GM21526 (cell line): Measurements from ENCODE around the gene MAPK7.

ENCODE experiments used
- ATAC-seq: cut with Tn5 transposase; IDR thresholded peaks from one replicate; pipeline ENCODE4 v1.9.1; 2021; ENCODE audit warnings: moderate library complexity; ENCODE audit not compliant: unreplicated experiment, low FRiP score

Gene MAPK7

DNA sequence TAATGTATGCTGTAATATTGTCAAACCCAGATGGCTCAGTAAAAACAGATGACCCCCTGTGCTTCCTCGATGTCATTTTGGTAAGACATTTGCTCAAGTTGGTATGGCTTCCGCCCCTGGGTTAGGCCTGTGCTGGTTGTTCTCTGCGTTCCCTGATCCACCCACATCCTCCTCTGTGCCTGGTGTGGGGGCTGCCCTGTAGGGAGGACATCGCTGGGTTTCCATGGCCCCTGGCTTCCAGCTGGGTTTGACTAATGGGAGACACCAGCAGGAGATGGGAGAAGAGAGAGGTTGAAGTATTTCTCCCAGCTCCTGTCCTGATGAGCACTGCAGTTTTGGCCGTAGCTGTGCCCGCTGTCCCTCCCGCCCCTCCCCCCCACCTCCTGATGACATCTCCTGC lies 13.1 kb downstream of the MAPK7 start:
- no peak for ATAC-seq

DNA sequence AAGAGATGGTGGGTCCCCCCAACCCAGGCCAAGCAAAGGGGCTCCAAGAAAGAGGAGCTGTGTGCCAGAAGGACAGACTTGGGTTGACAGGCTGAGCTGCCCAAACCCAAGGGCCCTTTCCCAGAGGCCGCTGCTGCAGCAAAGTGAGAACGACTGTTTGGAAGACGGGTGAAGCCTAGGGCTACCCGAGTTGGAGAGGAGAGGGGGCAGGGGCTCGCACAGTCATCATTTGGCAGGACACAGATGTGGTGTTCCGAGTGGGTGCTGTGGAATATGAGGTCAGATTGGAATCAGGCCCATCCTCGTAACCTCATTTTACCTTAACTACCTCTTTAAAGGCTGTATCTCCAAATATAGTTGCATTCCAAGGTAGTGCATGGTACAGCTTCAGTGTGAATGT lies 14.0 kb downstream of the MAPK7 start:
- ATAC-seq: no peak

DNA sequence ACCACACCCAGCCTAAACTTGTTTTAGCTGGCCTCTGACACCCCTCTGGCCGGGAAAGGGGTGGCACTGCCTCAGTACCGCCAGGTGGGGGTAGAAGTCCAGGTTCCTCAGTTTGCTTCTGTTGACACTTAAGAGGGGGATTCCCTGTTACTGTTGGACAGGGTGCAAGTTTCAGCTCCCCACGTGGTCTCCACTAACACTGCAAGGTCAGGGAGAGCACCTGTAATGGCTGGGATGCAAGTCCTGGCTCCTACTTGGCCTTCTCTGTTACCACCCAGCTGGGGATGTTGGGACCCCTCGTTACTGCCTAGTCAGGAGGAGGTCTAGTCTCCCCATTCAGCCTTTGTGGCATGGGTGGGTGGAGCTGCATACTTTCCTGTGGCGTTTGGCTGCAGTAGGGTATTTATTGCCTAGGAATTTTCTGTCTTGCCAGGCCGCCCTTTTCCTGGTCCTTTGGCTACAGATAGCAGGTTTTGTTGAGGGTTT lies 19.3 kb downstream of the MAPK7 start:
- ATAC-seq: no peak

DNA sequence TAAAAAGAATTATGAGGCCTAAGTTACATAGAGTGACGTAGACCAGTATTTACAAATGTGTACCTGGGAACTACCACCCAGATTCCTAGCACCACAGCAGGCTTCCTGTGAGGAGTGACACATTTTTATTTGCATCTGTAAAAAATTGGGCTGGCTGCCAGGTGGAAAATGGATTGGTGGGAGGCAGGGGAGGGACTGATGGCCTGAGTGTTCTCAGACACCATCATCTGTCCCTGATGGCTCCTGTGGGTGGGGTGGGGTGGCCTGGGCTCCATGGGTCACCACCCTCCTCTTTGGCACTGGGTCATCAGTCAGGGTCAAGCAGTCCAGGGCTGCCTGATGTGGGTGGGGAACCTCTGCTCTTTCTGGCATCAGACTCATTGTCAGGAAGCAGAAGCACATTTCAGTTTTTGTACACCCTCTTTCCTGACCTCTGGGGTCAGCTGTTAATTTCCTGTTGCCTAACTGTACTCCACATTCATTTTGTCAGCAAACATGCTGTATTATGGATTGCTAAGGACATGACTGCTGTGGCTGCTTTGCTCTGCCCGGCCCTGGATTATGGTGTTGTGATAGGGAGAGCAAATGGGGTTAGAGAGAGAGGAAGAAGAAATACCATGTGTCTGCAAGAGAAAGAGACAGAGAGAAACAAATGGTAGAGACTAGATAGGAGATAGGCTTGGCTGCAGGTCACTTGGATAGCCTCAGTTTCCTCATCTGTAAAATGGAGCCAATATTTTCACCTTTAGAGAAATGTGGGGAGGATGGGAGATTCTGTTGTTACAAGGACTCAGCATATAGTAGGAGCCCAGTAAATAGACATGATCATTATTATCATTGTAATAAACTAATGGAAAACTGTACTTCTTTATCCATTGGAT lies 20.2 kb downstream of the MAPK7 start:
- ATAC-seq: no peak

DNA sequence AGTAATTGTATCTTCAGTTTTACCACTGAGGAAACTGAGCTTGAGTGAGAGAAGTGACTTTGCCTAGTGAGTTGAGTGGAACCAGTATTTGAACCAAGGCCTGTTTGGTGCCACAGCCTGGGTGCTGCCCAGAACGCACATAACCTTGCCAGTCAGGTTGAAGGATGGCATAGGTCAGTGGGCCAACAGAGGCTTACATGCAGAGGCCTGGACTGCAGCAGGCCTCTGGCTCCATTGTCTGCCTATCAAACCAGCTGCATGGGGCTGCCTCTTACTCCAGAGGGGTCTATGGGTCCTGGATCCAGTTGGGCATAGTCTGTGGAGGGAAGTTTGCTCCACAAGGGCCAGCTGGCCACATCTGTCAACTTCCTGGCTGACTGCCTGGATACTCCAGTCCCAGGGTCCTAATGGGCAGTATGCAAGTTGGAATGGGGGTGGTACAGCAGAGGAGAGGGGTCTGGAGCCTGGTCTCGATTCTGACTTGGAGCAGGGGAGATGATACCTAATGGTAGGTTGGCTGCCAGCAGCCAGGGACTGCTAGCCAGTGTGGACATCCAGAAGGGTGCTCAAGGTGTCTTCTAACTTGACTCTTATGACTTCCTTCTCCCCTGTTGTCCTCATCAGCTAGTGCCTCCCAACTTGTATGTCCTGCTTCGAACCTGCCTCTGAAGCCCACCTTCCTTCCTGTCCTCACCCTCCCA lies 21.6 kb downstream of the MAPK7 start:
- no peak for ATAC-seq

DNA sequence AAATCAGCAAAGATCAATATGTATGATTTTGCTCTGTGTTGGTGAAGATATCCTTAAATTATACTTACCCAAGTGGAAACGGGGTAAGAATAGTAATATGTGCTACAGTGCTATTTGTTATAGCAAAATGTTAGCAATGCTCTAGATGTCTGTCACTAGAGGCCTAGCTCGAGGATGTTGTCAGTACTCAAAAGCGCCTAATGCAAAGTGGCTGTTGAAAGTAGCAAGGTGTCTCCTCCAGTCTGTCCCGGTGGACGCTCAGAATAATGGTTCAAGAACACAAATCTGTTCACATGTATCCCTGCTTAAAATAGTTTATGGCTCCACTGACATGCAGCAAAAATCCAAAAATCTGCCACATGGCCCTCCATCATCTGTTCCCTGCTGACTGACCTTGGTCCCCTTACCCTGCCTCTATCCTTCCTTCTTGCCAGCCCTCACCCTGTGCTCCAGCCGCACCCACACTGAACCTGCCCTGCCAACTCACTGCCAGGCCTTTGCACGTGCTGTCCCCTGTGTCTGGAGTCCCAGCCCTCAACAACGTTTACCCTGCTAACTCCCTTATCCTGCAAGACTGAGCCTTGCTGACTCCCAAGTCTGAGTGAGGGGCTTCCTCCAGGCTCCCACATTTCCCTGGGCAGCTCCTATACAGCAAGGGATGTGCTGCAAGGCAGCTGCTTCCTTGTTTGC lies 23.2 kb downstream of the MAPK7 start:
- no peak for ATAC-seq

DNA sequence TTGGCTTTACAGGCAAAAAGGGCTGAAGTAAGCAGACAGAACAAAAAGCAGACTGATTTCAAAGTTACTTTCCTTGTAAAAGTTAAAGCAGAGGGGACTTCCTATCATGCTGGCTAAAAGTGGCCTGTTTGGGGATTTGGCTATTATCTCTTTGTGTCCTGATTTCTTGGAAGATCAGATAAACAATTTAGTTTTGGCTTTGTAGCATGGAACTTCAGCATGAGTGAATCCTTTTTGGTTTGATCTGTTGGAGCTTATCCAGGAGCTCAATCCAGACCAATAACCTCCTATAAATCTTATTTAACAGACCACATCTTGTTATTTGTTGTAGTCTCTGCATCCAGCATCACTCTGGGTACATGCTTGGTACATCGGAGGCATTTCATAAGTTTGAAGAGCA lies 23.9 kb downstream of the MAPK7 start:
- ATAC-seq: no peak

DNA sequence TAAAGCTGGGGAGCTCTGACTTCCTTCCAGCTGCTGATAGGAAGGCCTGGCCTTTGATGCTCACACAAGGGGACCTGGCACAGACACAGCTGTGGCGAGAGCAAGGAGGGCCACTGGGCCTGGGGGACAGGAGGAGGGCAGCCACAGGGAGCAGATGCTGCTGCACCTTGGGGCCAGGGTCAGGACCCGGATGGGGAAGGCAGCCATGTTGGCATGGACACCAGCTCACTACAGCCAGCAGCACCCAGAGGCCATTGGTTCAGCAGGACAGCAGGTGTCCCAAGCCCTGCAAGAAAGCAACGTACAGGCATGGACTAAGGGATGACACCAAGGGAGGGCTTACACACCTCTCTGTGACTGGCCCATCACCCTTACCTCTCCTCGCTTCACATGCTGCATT lies 24.7 kb downstream of the MAPK7 start:
- ATAC-seq: no peak

DNA sequence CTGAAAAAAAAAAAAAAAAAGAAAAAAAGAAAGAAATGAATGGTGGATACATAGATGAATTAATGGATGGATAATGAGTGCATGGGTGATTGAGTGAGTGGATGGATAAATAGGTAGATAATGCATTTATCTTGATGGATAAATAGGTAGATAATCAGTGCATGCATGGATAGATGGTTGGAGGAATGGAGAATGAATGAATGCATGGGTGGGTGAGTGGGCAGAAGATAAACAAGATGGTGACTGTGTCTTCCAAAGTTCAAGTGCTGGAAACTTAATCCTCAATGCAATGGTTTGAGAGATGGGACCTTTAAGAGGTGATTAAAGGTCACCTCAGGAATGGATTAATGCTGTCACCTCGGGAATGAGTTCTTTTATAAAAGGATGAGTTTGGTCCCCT lies 26.0 kb downstream of the MAPK7 start:
- ATAC-seq: no peak

DNA sequence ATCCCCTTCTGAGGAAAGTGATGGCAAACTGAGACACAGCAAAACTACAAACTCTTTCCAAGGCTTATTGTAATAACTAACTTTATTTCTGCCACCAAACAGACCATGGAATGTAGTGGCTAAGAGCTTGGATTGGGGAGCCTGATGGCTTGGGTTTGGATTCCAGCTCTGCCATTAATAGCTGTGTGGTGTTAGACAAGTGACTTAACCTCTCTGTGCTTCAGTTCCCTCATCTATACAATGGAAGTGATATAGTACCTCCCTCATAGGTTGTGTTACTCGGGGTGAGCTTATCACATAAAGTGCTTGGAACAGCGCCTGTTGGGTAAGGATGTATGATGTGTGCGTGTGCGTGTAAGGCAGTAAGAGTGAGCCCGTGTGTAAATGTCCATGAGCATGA lies 26.8 kb downstream of the MAPK7 start:
- no peak for ATAC-seq

DNA sequence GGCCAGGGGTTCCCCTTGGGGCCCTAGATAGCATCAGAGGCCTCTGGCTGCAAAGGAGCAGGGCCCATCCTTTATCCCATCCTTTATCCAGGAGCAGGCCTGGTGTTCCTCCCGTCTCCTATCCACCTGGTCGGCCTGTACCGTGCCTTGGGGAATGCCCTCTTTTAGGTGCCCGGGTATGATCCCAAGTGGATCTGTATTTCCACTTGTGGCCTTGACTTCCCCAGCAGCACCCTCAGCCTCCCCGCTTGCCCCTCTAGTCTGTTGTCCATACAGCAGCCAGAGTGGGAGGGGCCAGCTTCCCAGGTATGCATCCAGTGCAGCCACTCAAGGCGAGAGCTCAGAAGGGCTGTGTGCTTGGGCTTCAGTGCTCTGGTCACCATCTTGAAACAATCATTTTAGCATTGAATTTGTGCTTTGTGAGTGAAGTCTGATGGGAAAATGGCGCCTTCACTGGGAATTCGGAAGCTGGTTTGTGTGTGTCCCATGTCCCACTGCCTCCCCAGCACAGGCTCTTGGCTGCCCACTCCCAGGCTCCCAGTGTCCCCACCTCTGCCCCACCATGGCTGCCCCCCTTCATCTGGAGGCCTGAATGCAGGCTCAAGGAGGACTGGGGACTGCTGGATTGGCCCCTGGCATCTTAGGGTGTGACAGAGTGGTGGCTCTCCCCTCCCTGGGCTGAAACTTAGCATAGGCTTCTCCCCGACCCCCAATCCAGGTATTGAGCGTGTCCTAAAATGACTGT lies 29.5 kb downstream of the MAPK7 start:
- no peak for ATAC-seq

DNA sequence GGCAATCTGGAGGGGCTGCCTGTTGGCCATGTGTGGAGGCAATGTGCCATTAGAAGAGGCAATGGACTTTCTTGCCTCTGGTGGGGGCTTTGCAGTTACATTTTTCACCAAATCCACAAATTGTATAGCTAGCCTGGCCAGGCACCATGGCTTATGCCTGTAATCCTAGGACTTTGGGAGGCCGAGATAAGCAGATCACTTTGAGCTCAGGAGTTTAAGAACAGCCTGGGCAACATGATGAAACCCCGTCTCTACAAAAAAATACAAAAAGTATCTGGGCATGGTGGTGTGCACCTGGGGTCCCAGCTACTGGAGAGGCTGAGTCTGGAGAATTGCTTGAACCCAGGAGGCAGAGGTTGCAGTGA lies 30.0 kb downstream of the MAPK7 start:
- no peak for ATAC-seq

DNA sequence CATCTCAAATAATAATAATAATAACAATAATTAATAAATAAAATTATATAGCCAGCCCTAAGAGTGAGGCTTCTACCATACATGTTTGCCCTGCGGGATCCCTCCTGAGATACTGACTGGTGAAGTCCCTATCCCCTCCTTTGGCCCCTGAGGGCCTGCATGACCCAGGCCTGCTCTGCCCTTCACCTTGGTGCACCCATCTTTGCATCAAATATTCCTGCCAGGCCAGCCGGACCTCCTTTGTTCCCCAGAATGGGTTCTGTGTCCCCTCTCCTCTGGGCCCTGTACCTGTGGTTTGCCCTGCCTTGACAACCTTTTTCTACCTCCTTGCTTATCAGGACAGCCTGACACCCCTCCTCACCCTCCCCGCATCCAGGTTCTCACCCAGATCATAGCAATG lies 30.8 kb downstream of the MAPK7 start:
- ATAC-seq: no peak

DNA sequence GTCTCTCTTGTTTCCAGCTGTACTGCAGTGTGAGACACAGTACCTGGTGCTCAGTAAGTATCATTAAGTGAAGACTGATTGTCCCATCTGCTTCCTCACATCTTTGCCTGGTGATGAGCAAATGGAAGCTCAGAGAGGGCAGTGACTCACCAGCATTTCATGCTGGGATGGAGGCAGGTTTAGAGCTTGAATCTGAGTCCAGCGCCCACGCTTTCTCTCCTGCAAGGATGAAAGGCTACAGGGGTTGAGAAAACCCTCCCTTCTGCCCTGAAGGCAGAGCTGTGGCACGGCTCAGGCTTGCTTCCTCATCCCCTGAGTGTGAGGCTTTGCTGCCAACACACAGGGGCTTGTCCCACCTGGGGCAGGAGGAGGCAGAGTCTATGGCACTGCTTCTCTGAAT lies 31.2 kb downstream of the MAPK7 start:
- no peak for ATAC-seq

DNA sequence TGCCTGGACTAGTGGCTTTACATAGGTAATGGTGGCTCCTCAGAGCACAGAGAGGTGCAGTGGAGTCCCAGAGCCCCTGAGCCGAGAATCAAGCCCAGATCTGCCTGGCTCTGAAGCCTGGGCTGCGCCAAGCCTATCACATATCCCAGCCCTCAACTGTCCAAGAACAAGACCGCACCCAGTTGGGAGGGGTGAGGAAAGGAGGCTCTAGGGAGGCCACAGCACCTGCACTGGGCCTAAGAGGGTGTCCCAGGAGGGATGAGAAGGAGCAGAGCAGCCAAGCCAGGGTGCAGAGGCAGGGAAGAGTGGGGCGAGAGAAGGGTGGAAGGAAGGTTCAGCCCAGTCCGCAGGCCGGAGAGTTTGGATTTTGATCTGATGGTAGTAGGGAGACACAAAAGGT lies 31.8 kb downstream of the MAPK7 start:
- ATAC-seq: no peak

DNA sequence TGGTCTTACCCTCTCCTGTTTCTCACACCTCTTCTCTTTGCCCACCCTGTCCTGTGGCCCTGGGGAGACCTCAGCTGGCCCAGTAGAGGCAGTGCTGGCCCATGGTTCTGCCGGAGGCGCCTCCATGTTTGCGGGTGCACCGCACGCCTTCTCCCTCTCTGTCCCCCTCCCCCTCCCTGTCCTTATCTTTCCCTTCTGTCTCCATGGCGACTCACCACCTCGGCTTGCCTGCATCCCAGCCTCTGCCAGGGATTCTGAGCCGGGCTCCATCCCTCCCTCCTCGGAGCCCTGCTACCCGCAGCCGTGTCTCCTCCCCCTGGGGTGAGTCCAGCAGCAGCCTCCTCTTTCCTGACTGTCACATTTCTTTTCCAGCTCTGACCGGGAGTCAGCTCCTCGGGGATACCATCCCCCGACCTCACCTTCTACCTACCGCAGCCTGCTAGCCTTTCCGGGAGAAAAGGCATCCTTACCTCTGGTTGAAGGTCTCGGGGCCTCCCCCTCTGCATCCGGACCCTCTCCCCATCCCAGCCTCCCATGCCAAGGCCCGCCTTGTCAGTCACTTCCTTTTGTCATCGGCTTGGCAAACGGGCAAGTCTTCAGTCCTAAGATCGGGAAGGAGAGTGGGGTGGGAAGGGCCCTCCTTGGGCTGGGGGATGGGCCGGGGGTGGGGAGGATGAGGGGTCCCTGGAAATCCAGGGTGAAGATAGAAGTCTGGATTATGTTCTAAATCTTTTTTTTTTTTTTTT lies 32.8 kb downstream of the MAPK7 start, which contains the start of gene RNF112:
TSS of gene RNF112 (plus strand) at position 358 of the 746 bp plus-strand sequence. CDS start at position 535, 177 bp downstream.
- ATAC-seq: no peak

DNA sequence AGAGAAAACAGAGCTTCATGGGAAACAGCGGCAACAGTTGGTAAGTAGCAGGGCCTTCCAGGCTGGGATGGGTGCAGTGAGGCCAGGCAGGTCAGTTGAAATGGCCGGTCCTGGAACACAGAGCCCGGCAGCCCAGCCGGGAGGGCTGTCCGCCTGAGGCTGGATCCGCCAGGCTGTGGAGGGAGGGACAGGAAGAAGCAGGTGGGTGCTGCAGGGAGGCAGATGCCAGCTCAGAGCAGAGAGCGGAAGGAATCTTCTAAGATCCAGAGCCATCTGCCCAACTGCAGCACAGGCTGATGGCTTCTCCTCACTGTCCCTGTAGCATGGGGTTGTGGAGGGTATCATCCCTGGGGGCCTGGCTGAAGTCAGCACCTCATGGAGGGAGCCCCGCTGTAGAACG lies 33.3 kb downstream of the MAPK7 start:
- ATAC-seq: no peak

DNA sequence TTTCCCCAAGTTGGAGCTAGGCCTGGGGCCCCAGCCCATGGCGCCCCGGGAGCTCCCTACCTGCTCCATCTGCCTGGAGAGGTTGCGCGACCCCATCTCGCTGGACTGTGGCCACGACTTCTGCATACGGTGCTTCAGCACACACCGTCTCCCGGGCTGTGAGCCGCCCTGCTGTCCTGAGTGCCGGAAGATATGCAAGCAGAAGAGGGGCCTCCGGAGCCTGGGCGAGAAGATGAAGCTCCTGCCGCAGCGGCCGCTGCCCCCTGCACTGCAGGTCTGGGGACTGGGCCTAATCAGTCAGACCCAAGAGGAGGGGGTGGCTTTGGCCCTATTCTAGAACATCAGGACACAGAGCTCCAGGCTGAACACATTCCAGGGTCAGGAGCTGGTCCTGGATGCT lies 34.2 kb downstream of the MAPK7 start:
- no peak for ATAC-seq

DNA sequence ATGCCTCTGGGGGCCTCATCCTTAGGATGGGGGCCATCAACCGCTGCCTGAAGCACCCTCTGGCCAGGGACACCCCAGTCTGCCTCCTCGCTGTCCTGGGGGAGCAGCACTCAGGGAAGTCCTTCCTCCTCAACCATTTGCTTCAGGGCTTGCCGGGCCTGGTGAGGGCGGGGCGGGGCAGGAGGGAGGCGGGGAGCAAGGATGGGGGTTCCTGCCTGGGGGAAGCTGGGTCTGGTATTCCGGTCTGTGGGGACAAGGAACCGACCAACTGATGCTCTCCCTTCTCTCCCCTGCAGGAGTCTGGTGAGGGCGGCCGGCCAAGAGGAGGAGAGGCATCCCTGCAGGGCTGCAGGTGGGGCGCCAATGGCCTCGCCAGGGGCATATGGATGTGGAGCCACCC lies 34.7 kb downstream of the MAPK7 start:
- no peak for ATAC-seq

DNA sequence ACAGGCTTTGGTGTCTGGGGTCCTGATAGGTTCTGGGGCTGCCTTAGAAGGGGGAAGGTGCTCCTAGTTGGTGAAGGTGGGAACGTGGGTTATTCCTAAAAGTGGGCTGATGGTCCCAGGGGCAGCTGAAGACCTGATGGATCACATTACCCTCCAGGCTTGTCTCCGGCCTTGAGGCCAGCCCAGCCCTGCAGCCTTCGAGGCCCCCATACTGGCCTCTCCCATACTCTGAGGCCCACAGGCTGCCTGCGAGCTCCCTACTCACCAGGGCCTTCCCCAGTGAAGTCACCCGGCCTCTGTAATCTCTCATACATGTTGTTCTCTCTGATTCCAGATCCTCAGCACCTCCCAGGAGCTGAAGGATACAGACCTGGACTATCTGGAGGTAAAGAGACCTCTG lies 35.5 kb downstream of the MAPK7 start:
- no peak for ATAC-seq
